Raji (cell line): ENCODE results near the gene PRDM9.

Source experiments
- POLR2A ChIP-seq: IDR thresholded peaks from 2 replicates; pipeline ENCODE4 v1.6.1; 2011; ENCODE audit warnings: low read depth, low read length, control low read depth; ENCODE audit not compliant: insufficient read depth

The PRDM9 gene

DNA sequence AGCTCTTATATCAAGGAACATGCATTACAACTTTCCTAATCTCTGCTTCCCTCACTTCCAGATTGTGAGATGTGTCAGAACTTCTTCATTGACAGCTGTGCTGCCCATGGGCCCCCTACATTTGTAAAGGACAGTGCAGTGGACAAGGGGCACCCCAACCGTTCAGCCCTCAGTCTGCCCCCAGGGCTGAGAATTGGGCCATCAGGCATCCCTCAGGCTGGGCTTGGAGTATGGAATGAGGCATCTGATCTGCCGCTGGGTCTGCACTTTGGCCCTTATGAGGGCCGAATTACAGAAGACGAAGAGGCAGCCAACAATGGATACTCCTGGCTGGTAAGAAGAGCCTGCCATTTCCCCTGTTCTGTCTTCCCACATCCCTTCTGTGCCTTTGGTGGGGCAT, 15.1 kb downstream of the PRDM9 start:
- no peak for TF ChIP-seq POLR2A

DNA sequence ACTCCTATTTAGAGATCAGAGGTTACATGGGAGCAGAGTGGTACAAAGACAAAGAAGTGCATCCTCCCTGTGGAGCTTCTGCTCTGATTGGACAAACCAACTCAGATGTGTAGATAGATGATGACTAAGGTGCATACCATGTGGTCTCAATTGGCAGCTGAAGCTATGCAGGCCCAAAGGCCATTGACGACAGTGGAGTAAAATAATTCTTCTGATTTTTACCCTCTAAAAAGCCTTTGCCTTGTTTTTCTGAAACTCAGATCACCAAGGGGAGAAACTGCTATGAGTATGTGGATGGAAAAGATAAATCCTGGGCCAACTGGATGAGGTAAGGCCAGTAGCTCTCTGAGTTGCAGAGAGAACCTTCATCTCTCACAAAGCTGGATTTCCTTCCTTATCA, 15.6 kb downstream of the PRDM9 start:
- TF ChIP-seq POLR2A, result no peak

DNA sequence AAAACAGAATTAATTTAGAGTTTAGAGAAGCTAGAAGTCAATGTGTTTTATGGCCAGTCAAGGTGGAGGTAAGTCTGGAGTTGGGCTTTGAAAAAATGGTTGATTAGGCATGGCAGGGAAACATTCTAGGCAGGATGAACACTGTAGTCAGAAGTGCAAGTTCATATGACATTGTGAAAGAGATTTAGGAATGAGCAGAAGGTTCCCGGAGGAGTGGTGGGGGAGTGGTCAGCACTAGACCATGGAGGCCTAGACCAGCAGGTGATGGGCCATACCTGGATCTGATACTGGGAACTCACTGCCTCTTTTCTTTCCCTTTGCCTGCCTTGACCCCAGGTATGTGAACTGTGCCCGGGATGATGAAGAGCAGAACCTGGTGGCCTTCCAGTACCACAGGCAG, 16.6 kb downstream of the PRDM9 start:
- no peak for TF ChIP-seq POLR2A

DNA sequence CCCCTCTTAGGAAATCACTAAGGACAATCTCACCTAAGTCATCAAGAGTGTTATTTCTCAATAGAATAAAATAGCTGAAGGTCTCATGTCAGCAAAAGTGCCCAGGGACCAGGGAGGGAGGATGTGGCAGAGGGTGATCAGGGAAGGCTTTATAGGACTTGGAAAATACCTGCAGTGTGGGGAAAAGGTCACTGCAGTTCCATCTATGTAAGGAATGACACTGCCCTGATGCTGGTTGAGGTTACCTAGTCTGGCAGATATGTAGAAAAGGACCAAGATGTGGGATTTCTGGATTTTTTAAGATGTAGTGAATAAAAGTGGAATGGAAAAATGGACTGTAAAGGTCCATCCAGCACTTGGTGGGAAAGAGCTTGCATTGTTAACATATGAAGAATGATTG, 18.3 kb downstream of the PRDM9 start:
- TF ChIP-seq POLR2A, result no peak

DNA sequence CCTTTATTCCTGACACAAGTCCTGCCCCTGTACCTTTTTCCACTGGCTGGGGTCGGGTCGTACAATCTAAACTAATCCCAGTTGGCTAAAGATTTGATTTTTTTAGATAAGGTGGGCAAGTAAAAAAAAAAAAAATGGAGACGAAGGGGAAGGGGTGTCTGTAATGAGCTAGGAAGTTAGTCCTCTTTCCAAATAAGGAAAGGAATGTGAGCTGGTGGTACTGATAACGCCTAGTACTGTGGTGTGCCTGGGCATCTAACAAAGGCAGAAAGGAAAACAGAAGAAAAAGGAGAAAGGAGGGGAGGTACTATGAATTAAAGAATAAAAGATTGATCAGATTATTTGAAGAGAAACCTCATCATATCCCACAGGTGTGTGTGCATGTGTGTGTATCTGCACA, 21.3 kb downstream of the PRDM9 start:
- no peak for TF ChIP-seq POLR2A

DNA sequence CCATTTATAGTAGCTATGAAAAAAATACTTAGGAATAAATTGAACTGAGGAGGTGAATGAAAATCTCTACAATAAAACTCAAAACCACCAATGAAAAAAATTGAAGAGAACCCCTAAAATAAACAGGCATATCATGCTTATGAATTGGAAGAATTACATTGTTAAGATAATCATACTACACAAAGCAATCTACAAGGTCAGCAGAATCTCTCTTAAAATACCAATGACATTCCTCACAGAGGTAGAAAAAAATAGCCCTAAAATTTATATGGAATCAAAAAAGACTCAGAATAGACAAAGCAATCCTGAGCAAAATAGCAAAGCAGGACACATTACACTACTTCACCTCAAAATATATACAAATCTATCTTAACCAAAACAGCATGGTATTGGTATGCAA, 23.2 kb downstream of the PRDM9 start:
- no peak for TF ChIP-seq POLR2A

DNA sequence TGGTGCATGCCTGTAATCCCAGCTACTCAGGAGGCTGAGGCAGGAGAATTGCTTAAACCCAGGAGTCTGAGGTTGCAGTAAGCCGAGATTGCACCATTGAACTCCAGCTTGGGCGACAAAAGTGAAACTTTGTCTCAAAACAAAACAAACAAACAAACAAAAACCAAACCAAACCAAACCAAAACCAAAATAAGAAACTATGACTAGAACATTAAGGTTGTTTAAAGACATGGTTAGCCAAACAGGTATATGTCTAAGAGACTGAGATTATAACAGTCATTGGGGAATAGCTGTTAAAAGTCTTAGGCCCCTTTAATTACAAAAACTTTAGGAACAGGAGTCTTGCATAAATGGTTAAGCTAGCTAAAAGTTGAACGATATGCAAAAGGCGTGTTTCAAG, 63.6 kb downstream of the PRDM9 start:
- TF ChIP-seq POLR2A, result no peak
